BLaER1 (cell line): ENCODE results near the gene ENDOV.
A peak's percentile ranks its signal among the peaks of the same experiment; 100 is the strongest.

Experiments
- H3K27ac ChIP-seq: shearing (Covaris generic); formaldehyde crosslinking; 2 replicates; pipeline ENCODE4 v1.8.1; 2022
- H3K27me3 ChIP-seq: shearing (Covaris generic); formaldehyde crosslinking; 2 replicates; pipeline ENCODE4 v1.8.1; 2022
- H3K36me3 ChIP-seq: shearing (Covaris generic); formaldehyde crosslinking; 2 replicates; pipeline ENCODE4 v1.8.1; 2022
- H3K4me1 ChIP-seq: shearing (Covaris generic); formaldehyde crosslinking; 2 replicates; pipeline ENCODE4 v1.8.1; 2022
- H3K4me2 ChIP-seq: shearing (Covaris generic); formaldehyde crosslinking; 2 replicates; pipeline ENCODE4 v1.8.1; 2022
- H3K4me3 ChIP-seq: shearing (Covaris generic); formaldehyde crosslinking; 2 replicates; pipeline ENCODE4 v1.8.1; 2022
- H3K9ac ChIP-seq: shearing (Covaris generic); formaldehyde crosslinking; 2 replicates; pipeline ENCODE4 v1.8.1; 2022
- H3K9me3 ChIP-seq: shearing (Covaris generic); formaldehyde crosslinking; 2 replicates; pipeline ENCODE4 v1.8.1; 2022
- H4K20me1 ChIP-seq: shearing (Covaris generic); formaldehyde crosslinking; 2 replicates; pipeline ENCODE4 v1.8.1; 2022
- Cebpa-rat ChIP-seq: shearing (Covaris generic); IDR thresholded peaks from 2 replicates; pipeline ENCODE4 v1.8.1; 2022

ENDOV gene

DNA sequence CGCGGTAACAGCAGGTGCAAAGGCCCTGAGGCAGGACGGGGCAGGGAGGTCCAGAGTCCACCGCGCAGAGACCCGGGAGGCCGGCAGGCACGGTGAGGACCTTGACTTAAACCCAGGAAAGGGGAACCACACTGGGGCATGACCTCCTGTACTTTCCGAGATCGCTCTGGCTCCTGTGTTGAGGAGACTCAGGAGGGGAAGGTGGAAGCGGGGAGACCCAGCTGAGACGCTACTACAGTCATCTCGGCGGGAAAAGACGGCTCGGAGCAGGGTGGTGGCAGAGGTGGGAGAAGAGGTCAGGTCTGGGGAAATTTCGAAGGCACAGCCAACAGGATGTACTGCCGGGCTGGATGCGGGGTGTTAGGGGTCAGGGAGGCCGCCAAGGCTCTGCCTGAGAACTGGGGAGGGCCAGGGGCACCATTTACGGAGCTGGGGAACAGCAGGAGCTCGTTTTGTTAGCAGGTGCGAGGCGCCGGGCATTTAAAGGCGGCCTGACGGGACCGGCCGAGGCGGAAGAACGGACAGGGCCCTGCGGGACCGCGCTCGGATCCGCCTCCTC, 39.1 kb downstream of the ENDOV start:
- TF ChIP-seq Cebpa-rat = no peak

DNA sequence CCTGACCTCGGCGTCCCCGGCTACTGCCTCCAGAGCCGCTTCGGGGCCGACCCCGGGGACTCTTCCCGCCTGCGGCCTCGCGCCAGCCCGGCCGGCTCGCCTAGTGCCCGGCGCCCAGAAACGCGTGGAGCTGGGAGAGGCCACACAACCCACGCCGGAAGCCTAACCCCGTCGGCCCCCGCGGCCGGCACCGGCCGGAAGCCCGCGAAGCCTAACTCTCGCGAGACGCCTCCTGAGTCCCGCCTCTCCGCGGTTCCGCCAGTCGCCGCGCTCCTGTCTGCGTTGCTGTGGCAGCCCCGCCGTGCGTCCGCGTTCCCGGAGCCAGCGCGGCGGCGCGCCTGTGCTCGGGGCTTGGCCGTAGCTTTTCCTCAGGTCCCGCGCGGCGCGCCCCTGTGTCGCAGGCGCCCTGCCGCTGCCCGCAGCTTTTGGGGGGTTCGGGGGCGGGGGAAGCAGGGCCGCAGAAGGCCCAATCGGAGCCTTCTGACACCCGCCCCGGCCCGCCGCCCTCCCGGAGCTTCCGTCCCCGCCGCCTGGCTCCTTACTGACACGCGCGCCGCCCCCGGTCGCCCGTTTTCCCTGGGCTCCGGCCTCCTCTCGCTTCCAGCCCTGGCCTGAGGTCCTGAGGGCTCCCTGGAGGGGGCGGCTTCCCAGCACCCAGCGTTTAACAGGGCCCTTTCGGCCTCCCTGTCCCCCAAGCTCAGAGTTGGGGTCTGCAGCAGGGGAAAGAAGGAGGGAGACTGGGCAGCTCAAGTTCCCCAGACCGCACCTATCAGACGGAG, 39.8 kb downstream of the ENDOV start:
- Histone ChIP-seq H4K20me1 (no peaks in the 10 kb centered on the region), H3K4me1 (peaks cover 52% of the 10 kb centered on the region), H3K4me2 (peak overlapping the region; percentile 94), H3K27ac (peak overlapping the region; percentile 98), H3K36me3 (no peaks in the 10 kb centered on the region), H3K9ac (peak overlapping the region; percentile 97), H3K4me3 (peak overlapping the region; percentile 74), H3K9me3 (no peaks in the 10 kb centered on the region), H3K27me3 (peaks cover 28% of the 10 kb centered on the region)
- no peak for TF ChIP-seq Cebpa-rat

More for the DNA sequence above, 39.1 kb downstream of the ENDOV start:
- Histone ChIP-seq H3K27ac (peak overlapping the region; percentile 98), H3K36me3 (no peaks in the 10 kb centered on the region), H4K20me1 (no peaks in the 10 kb centered on the region), H3K4me1 (peaks cover 52% of the 10 kb centered on the region), H3K4me3 (peak overlapping the region; percentile 74), H3K9ac (peak overlapping the region; percentile 97), H3K9me3 (no peaks in the 10 kb centered on the region), H3K4me2 (peak overlapping the region; percentile 94), H3K27me3 (peaks cover 27% of the 10 kb centered on the region)

- Histone ChIP-seq H3K4me3 (peak overlapping the region; percentile 74), H3K27me3 (peaks cover 28% of the 10 kb centered on the region), H3K9me3 (no peaks in the 10 kb centered on the region), H3K4me1 (peaks cover 52% of the 10 kb centered on the region), H3K27ac (peak overlapping the region; percentile 98), H3K9ac (peak overlapping the region; percentile 97), H3K4me2 (peak overlapping the region; percentile 94), H3K36me3 (no peaks in the 10 kb centered on the region), H4K20me1 (no peaks in the 10 kb centered on the region)
- no peak for TF ChIP-seq Cebpa-rat
Observed at GRCh38 chr17:80455336-80455710, 40.4 kb downstream of the ENDOV start.

GRCh38 chr17:80455784-80456183, 40.8 kb downstream of the ENDOV start:
- H3K4me2 ChIP-seq = peak overlapping the region; percentile 94
- no peak for TF ChIP-seq Cebpa-rat
- no peaks in the 10 kb centered on the region for H4K20me1 ChIP-seq
- H3K4me3 ChIP-seq = peak overlapping the region; percentile 74; the same call in 1 of the 2 replicates
- H3K4me1 ChIP-seq = peaks cover 52% of the 10 kb centered on the region
- no peak overlapping the region for H3K27ac ChIP-seq
- H3K9ac ChIP-seq = no peak overlapping the region
- H3K9me3 ChIP-seq = no peaks in the 10 kb centered on the region
- no peaks in the 10 kb centered on the region for H3K36me3 ChIP-seq
- peaks cover 28% of the 10 kb centered on the region for H3K27me3 ChIP-seq

- no peak for TF ChIP-seq Cebpa-rat
- H3K36me3 ChIP-seq = no peaks in the 10 kb centered on the region
- no peak overlapping the region for H3K9ac ChIP-seq
- H3K27ac ChIP-seq = no peak overlapping the region
- H4K20me1 ChIP-seq = no peaks in the 10 kb centered on the region
- H3K9me3 ChIP-seq = no peaks in the 10 kb centered on the region
- peaks cover 31% of the 10 kb centered on the region for H3K27me3 ChIP-seq
- no peak overlapping the region for H3K4me2 ChIP-seq
- H3K4me1 ChIP-seq = peaks cover 50% of the 10 kb centered on the region
- no peak overlapping the region for H3K4me3 ChIP-seq
Observed at GRCh38 chr17:80456465-80457235, 41.7 kb downstream of the ENDOV start.

DNA sequence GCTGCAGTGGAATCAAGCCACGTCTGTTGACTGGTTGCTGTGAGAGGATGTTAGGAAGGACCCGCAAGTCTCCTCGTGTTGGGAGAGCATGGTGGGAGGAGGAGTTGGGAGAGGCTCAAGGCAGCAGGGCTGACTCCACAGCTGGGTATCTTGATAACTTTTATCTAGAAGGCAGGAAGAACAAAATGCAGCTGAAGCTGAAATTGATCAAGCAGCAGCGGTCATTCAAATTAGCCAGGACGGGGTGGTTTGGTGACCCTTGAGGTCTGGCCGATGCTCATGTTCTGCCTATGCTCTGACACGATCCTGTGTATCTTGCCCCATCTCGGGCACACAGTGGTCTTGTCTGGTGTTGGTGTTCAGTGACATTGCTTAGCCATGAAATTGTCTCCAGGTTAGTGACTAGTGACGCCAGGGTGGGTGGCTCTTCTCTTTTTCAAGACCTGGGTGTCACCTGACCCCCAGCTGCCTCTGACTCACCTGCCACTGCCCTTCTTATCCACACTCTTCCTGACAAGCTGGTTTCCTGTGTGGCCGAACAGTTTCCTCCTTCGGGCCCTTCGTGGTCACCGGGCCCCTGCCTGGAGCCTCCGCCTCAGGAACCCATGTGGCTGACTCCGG, 42.4 kb downstream of the ENDOV start:
- Histone ChIP-seq H3K9me3 (no peaks in the 10 kb centered on the region), H3K36me3 (no peaks in the 10 kb centered on the region), H3K9ac (no peak overlapping the region; the same call in 1 of the 2 replicates), H3K27ac (no peak overlapping the region), H4K20me1 (no peaks in the 10 kb centered on the region), H3K27me3 (peaks cover 38% of the 10 kb centered on the region), H3K4me1 (peaks cover 49% of the 10 kb centered on the region), H3K4me3 (no peak overlapping the region), H3K4me2 (peak overlapping the region; percentile 48)
- TF ChIP-seq Cebpa-rat = no peak

DNA sequence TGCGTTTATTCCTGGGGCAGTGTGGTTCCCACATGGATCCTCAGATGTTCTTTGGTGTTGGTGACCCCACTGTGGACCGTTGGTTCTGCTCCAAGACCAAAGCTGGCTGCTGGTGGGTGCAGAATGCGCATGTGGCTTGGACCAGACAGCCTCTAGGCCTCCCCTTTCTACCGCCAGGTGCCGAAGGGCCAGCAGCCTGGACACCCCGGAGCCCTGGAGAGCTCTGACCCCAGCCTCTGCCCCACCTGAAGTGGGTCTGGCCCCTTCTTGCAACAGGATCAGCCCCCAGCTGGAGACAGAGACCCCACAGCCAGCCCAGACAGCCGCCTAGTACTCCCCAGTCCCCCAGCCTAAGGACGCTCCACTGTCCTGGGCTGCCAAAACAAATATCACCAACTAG, 43.0 kb downstream of the ENDOV start:
- no peak for TF ChIP-seq Cebpa-rat
- H3K36me3 ChIP-seq = no peaks in the 10 kb centered on the region
- H3K4me3 ChIP-seq = no peak overlapping the region
- H3K27me3 ChIP-seq = peaks cover 38% of the 10 kb centered on the region
- H3K4me1 ChIP-seq = peaks cover 45% of the 10 kb centered on the region
- H3K9me3 ChIP-seq = no peaks in the 10 kb centered on the region
- no peak overlapping the region for H3K9ac ChIP-seq
- no peak overlapping the region for H3K27ac ChIP-seq
- no peaks in the 10 kb centered on the region for H4K20me1 ChIP-seq
- peak overlapping the region; percentile 48 for H3K4me2 ChIP-seq

- peaks cover 38% of the 10 kb centered on the region for H3K27me3 ChIP-seq
Observed at GRCh38 chr17:80459234-80459633, 44.3 kb downstream of the ENDOV start.

DNA sequence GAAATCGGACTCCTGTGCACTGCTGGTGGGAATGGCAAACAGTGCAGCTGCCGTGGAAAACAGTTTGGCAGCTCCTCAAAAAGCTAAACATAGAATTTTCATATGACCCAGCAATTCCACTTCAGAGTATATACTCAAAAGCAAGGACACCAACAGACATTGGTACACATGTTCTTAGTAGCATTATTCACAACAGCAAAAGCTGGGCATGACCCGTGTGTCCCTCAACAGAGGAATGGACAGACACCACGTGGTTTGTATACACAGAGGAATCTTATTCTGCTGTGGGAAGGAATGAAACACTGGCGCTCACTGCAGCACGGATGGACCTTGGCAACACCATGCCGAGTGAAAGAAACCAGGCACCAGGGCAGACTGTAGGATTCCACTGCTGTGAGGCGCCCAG, 45.5 kb downstream of the ENDOV start:
- H3K4me3 ChIP-seq = no peak overlapping the region
- H3K9ac ChIP-seq = no peak overlapping the region
- peaks cover 47% of the 10 kb centered on the region for H3K27me3 ChIP-seq

More at GRCh38 chr17:80459234-80459633, 44.3 kb downstream of the ENDOV start:
- H3K9ac ChIP-seq = no peak overlapping the region
- H3K36me3 ChIP-seq = no peaks in the 10 kb centered on the region
- TF ChIP-seq Cebpa-rat = no peak
- no peak overlapping the region for H3K4me3 ChIP-seq
- no peak overlapping the region for H3K27ac ChIP-seq
- H4K20me1 ChIP-seq = no peaks in the 10 kb centered on the region
- no peaks in the 10 kb centered on the region for H3K9me3 ChIP-seq
- no peak overlapping the region for H3K4me2 ChIP-seq
- H3K4me1 ChIP-seq = peaks cover 36% of the 10 kb centered on the region

More for the DNA sequence above, 45.5 kb downstream of the ENDOV start:
- H4K20me1 ChIP-seq = no peaks in the 10 kb centered on the region
- H3K9me3 ChIP-seq = no peaks in the 10 kb centered on the region
- peaks cover 31% of the 10 kb centered on the region for H3K4me1 ChIP-seq
- H3K27ac ChIP-seq = no peak overlapping the region
- no peak overlapping the region for H3K4me2 ChIP-seq
- no peaks in the 10 kb centered on the region for H3K36me3 ChIP-seq
- TF ChIP-seq Cebpa-rat = no peak
